Stimulated activated CD8-positive, alpha-beta memory T cell treated with anti-CD3 and anti-CD28 coated beads, Interleukin-15, amount 100 ng/mL, for 24 hours (primary cell): ENCODE data around the gene ADAD2.

Experiments used
- DNase-seq: peaks from one replicate; pipeline ENCODE4 v3.0.0-alpha.2; 2020; ENCODE audit warnings: low read depth

The ADAD2 gene

DNA sequence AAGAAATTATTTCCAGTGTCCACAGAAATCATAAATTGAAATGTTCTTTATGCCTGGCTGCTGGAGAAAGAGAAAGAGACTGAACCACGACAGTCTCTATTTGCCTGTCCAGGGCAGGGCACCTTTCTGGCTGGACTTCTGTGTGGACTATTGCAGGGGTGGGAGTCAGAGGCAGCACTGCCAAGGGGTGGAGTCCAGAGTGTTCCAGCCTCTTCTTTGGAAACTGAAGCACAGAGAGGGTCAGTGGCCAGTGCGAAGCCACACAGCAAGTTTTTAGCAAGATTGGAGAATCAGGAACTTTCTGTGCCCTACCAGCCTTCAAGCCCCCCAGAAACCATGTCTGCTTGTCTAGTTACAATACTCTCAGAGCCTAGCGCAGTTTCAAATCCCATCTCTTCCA is 33.6 kb downstream of the ADAD2 start:
- DNase-seq = no peak

DNA sequence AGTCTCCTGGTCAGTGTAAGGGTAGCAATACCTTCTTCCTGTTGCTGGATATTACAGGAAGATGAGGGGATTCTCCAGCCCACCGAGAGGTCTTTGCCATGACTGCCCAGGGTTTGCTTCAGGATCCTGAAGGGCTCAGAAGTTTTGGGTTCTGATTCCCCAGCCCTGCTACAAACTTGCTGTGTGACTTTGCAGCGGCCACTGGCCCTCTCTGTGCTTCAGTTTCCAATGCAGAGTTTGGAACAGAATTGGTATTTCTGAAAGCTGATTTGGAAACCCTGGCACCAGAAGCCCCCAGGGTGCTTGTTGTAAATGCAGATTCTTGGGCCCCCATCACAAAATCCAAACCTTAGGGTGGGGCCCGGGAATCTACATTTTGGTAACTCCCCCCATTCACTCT is 34.2 kb downstream of the ADAD2 start:
- DNase-seq = no peak

DNA sequence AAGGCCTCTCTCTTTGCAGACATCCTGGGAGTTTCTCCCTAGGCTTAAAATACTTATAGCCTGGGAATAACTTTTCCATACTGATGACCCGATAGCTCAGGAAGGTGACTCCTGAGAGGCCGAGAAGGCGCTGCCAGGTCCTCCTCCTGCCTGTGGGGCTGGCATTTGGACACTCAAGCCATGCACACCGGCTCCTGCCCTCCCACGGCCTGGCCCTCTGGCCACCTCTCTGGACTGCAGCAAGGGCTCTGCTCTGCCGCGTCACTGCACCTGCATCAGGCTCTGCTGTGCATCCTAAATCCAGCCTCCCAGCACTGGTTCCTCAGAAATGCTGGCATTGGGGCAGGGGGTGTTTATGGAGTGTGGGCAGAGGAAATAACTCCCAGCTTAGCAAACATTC is 34.6 kb downstream of the ADAD2 start:
- no peak for DNase-seq

DNA sequence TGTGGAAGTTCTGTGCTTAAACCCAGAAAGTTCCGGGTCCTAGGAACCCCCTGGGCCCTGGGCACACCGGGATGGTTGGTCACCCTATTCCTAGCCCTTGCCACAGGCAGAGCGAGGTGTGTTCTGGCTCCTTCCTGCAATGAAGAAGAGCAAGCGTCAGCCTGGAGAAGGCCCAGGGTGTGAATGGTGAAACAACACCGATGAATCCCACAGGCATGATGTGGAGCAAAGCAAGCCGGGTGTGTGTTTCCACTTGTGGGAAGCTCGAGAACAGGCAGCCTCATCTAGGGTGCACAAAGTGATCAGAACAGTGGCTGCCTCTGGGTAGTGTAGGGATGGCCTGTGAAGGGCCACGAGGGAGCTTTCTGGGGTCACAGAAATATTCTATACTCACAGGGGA is 35.1 kb downstream of the ADAD2 start:
- no peak for DNase-seq

DNA sequence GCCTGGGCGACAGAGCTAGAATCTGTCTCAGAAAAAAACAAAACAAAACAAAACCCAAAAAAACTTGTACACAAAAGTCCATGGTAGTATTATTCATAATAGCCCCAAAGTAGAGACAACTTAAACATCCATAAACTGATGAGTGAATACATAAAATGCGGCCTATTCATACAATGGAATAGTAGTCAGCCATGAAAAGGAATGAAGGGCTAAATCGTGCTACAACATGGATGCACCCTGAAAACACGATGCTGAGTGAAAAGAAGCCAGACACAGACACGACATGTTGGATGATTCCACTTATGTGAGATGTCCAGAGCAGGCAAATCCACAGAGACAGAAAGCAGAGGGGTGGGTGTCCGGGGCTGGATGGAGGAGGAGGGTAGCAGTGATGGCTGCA is 36.6 kb downstream of the ADAD2 start:
- DNase-seq = no peak

DNA sequence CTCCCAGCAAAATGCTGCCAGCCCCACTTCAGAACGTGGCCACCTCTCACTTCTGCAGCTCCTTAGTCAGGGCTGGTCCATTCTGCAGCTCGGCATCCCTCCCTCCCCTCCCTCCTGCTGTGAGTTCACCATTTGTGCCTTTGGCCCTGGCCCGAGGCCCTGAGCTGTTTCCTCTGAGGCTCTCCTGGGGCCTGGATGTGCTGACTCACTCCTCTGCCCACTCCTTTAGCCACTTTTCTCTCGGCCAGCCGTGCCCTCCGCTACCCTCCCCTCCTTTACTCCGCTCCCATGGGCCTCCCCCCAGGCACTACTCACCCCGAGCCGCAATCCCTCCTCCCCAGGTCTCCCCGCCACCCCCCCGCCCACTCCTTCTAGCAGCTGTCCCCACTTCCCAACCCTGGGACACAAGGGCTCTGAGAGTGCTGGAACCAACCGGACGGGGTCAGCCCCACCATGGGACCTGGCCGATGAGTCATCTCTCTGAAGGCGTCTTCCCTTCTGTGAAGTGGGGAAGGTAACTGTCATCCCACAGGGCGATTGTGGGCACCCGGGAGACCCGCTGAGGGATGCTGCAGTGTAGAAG is 37.4 kb downstream of the ADAD2 start:
- DNase-seq = no peak

DNA sequence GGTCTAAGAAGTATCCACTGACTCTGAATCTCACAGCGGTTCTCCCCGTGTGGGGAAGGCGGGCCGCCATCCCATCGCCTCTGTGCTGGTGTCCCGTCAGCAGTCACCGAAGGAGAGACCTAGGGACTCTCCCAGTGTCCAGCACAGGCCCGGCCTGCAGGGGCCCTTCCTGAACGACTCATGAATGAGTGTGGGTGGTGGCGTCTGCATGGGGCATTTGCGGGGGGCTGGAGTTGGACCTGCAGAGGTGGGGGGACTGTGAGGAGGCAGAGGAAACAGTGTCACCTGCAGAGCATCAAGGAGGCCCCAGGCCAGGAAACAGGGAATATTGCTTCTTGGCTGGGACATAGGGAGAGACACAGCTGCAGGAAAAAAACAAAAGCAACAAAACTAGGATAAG is 38.5 kb downstream of the ADAD2 start:
- DNase-seq = no peak

DNA sequence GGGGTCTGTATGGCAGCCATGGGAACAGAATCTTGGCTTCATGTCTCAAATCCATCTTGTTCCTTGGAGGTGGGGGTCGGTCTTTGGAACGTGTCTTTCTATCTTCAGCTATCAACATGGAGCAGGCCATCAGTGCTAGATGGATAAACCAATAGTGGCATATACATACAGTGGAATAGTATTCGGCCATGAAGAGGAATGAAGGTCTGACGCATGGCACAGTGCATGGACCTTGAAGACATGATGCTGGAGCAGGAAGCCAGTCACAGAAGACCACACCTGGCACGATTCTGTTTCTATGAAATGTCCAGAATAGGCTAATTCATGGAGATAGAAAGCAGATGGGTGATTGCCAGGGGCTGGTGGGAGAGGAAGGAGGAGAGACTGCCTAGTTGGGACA is 41.1 kb downstream of the ADAD2 start:
- DNase-seq = no peak

DNA sequence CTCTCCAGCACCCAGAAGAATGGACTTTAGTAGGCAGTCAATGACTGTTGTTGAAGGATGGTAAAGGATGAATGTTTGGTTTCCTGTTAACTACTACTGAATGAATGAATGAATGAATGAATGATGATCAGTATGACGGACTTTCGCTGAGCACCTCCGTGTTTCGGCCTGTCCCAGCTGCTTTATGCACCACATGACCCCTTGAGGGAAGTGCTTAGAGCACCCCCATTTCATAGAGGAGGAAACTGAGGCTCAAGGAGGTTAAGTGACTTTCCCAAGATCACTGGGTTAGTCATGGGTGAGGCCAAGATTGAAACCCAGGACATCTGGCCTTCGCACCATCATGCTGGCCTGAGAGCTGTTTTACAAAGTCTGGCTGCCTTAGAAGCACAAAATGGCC is 42.0 kb downstream of the ADAD2 start:
- no peak for DNase-seq

DNA sequence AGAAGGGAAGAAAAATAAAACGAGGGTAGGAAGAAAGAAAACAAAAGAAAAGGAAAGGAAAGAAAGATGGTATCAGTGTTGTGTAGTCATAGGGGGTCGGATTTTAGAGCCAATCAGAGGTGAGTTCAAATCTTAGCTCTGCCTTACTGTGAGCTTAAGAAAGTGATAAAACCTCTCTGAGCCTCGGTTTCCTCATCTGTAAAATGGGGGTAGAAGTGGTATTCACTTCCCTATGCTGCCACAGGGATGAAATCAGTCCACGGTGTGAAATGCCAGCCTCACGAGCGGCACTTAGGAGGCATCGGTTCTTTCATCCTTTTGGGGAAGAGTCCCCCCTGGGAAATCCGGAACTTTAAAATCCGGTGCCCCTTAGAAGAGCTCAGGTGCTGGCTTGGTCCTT is 42.8 kb downstream of the ADAD2 start:
- DNase-seq = no peak

DNA sequence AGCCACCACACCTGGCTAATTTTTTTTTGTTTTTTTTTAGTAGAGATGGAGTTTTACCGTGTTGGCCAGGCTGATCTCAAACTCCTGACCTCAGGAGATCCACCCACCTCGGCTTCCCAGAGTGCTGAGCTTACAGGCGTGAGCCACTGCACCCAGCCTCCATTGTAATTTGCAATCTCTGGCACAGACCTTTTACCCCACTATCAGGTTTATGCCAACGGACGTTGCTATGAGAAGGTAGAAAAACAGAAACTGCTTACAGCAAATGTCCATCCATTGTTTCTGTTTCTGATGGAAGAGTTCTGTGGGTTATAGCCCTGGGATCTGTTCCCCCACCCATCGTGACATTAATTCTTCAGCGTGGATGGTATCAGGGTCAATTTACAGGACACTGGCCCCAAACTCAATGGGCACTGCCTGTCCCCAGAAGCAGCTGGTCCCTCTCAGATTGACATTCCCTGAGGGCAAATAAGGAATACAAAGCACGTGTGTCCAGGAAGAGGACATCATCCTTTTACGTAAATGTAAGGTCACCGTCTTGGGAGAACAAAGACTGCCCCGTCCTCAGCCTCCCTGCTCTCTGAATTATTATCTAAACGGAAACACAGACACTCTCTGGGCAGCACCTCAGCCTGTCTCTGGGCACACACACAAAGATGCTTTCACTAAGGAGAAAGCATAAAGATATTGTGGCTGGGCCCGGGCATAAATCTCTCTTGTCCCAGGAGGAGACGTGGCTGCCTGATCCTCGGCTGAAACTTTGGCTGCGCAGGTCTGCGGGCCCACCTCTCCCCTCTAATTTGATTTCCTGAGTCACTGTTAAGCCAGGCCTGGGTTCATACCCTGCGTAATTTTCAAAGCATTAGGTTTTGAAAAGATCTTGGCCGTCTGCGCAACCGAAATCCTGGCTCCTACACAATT is 43.6 kb downstream of the ADAD2 start:
- DNase-seq = no peak

DNA sequence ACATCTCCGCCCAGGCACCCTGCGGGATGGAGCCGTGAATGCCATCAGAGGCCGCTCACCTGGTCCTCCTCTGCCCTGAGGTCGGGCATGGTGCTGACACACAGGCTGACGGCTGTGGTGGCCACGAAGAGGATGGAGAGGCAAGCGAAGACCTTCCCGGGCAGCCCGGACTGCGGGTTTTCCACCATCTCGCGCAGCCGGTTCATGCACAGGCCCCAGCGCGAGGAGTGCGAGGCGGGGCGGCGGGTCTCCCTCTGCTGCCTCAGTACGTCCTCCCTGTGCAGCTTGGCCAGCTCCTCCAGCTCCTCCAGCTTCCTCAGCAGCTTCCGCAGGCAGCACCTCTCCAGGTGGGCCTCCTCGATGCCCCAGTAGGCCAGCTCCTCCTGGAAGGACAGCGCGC is 45.7 kb downstream of the ADAD2 start:
- DNase-seq = no peak

DNA sequence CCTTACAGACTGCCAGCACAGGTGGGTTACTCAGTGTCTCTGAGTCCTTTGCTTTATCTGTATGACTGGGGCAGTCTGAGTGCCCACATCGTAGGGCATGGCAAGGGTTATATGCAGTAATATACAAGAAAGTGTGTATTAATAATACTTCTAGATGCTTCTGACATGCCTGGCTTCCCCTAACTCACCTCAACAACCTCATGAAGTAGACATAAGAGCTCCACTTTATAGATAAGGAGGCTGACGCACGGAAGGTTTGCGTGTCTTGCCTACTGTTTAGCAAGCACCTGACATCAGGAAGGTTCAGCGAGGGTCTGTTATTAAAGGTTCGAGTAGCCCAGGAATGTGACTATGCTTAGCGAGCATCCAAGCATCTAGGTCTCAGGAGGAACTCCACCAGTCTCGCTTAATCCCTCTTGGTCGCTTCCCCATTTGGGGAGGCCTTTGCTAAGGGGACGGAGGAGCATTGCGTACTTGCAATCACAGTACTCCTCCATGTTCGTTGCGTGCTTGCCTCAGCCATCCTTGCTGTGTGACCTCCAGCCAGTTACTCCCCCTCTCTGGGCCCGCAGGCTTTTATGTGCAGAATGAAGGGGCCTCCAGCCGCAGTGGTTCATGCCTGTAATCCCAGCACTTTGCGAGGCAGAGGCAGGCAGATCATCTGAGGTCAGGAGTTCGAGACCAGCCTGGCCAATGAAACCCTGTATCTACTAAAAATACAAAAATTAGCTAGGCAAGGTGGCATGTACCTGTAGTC is 47.2 kb downstream of the ADAD2 start:
- no peak for DNase-seq

DNA sequence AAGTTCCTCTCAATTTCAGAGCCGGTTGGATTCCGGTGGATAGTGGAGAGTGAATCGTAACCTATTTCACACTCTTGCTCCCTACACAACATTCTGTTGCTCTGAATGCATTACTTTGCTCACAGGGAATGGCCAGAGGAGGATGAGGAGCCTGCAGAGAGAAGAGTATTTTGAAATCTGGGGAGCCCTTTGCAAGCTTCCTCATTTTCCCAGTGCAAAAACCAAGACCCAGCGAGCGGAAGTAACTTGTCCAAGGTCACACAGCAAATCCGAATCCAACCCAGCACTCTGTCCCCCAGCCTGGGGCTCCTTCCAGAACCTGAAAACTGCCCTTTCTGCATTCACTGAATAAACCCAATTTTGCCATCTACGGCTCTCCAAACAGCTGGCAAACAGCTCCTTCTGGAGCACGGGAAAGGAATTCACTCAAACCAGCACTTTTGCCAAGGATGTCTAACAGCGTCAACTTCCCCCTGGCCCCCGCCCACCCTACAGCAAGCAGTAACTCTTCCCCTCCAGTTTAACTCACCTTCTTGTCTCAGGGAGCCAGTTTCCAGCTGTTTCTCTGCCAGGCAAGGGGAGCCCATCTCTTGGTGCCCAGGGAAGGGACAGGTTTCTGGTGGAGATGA is 48.3 kb downstream of the ADAD2 start:
- no peak for DNase-seq

DNA sequence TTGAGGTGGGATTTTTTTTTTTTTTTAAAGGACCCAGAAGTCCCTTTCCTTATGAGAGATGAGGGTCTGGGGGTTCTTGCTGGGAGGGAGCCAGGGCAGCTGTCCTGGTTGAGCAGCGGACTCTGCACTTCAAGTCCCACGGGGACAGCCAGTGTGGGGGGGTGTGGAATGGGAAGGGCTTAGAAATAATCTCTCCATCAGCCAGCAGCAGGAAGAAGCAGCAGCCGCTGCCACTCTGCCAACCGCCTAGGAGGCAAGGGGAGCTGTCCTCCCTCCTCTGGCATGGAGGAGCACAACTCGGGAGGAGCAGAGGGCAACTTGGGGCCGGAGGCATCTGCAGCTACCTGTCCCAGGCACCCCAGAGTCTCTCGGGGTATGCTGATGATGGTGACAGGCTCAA is 49.0 kb downstream of the ADAD2 start, which contains the start of gene KCNG4:
TSS of gene KCNG4 (minus strand) at position 104 of the 400 bp plus-strand sequence. CDS start 2,527 bp downstream, outside the sequence.
- no peak for DNase-seq

DNA sequence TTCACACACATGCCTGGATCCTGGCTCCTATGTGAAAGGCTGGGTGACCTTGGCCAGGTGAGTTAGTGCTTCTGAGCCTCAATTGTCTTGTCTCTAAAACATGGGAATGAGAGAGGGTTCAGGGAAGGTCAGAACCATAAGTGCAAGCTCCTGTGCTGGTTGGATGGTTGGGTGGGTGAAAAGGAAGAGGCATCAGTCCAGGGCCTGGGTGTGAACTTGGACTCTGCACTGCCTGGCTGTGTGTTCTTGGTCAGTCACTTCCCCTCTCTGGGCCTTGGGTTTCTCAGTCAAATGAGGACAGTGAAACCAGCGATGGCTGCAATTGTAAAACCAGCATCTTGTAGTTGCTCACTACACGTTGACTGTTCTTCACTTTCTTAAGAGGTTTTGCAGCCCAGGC is 49.5 kb downstream of the ADAD2 start:
- DNase-seq = no peak

DNA sequence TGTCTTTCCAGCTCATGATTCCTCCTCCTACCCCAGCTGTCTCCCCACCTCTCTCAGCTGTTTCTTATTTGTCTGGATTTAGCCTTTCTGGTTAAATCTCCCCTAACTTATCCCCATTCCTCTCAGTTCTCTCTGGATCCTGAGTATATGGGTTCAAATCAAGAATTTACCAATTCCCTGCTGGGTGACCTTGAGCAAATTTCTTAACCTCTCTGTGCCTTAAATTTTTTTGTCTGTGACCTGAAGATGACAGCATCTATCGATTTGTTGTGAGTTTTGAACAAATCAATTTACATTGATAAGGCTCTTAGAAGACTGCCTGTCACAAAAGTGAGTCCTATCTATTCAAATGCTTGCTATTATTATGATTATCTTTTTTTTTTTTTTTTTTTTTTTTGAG is 50.8 kb downstream of the ADAD2 start:
- DNase-seq = no peak

DNA sequence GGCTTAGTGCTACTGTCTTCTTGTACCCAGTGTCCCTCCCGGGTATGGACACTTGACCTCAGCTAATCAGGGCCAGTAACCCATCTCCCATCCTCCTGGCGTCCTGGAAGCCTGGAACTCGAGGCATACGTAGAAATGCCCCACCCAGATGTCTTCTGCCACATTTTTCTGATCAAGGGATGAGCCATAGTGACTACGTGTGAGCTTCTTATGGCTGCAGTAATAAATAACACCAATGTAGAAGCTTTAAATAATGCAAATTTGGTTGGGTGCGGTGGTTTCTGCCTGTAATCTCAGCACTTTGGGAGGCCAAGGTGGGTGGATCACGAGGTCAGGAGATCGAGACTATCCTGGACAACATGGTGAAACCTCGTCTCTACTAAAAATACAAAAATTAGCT is 51.9 kb downstream of the ADAD2 start:
- no peak for DNase-seq

DNA sequence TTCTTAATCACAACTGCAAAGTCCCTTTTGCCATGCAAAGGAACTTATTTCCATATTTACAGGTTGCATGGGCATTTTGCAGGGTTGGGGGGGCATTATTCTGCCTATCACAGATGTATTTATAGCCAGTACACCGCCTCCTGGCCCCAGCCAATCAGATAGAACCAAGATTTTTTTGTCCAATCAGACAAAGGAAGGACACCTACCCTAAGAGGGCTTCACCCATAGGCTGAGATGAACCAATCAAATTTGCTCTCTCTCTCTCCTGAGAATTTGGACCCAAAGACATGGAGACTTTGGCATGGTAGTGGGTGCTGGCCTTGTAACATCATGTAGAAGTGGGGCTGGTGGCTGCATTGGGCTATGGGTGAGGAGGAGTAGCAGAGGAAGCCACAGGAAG is 52.8 kb downstream of the ADAD2 start:
- no peak for DNase-seq

DNA sequence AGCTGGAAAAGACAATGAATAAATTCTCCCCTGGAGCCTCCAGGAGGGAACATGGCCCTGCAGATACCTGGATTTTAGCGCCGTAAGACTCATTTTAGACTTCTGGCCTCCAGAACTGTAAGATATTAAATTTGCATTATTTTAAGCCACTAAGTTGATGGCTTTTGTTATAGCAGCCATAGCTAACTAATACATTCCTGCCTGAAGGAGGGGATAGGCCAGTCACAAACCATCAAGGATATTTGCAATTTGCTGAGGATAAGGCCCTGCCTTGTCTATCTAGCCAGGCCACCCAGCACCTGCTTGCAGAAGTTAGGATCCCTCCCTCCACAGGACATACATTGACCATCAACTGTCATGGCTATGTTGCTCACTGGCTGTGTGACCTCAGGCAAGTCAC is 53.8 kb downstream of the ADAD2 start:
- no peak for DNase-seq

DNA sequence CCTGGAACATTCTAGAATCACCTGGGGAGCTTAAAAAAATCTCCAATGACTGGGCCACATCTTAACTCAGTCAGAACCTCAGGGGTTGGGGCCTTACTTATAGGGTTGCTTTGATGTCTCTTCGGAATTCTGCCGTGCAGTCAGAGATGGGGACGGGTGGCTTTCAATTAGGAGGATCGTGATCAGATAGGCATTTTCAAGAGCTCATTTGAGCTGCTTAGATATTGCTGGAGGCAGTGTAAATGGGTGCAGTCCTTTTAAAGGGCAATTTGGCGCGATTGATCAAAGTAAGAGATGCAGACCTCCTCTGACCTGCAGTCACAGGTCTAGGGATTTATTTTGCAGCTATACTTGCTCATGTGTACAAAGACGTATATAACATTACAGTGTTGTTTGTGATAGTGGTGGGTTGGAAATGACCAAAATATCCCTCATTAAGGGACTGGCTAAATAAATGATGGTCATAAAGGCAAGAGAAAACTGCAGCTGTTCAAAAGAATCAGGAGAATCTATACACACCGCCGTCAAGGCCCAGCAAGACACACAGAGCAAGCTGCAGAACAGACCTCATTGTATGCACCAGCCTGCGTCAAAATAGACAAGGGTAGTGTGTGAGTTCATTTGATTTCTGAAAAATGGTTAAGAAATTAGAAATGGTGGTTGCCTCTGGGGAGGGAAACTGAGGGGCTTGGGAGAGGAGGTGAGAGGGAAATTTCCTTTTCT is 55.2 kb downstream of the ADAD2 start:
- DNase-seq = no peak

DNA sequence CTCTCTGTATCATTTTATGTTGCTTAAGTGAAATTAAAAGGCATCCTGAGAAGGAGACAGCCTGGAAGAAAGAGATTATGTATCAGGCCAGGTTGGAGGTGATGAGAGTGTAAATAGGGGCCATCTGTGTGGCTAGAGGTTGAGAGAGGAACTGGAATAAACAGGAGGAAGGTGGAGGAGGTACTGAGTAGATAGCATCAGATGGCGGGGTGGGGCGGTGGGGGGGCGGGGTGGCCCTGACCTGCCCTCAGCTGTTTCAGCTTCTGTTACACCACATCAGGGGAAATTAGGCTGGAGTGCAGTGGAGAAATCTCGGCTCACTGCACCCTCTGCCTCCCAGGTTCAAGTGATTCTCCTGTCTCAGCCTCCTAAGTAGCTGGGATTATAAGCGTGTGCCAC is 55.7 kb downstream of the ADAD2 start:
- no peak for DNase-seq
